ENCODE measurements around the gene TEX44.

- TF ChIP-seq CTCF (IDR thresholded peaks at IDR 0.05) (no peak), POLR2AphosphoS5 (IDR thresholded peaks at IDR 0.05; ENCODE audit: low read depth, low read length) (no peak), TCF7L2 (IDR thresholded peaks at IDR 0.05; ENCODE audit: low read depth, low read length) (no peak), REST (IDR thresholded peaks at IDR 0.05; ENCODE audit: insufficient read depth in 1 of 2, low read depth in 2 of 2, low read length in 1 of 2) (no peak)
Observed at GRCh38 chr2:231634951-231635875, 42.5 kb downstream of the TEX44 start.
